AG04450 (cell line): ENCODE results near the gene IQGAP1. TPM values are rescaled to one million over a fixed set of nuclear protein-coding genes. Genes with fewer than 3 reads are reported as not detected.

ENCODE experiments used
- CTCF ChIA-PET: fragments of 300-600, 350-600 bp; formaldehyde crosslinking; extraction: SDS; loops from one replicate; lab custom pipeline; 2022; ENCODE audit warnings: antibody characterized with exemption, inconsistent platforms; lab: Charles Lee
- POLR2A ChIA-PET: fragments of 350-600 bp; formaldehyde crosslinking; extraction: SDS; loops from one replicate; lab custom pipeline; 2021; ENCODE audit warnings: antibody characterized with exemption, inconsistent platforms; lab: Yijun Ruan, JAX
- DNase-seq: peaks from one replicate; pipeline ENCODE4 v3.0.0-alpha.2; 2011; ENCODE audit warnings: low read depth, low spot score
- H3K27ac ChIP-seq: one replicate; pipeline ENCODE4 v1.5.1; 2012; ENCODE audit warnings: low read depth, low read length, control low read depth
- H3K27me3 ChIP-seq: one replicate; pipeline ENCODE4 v1.6.0; 2012; ENCODE audit warnings: low read length; ENCODE audit not compliant: control insufficient read depth, insufficient read depth
- H3K4me3 ChIP-seq: 2 replicates; pipeline ENCODE4 v1.5.1; 2011; ENCODE audit warnings: mild to moderate bottlenecking, low read depth, low read length, control low read depth
- H3K9me3 ChIP-seq: 2 replicates; pipeline ENCODE4 v1.5.1; 2012; ENCODE audit warnings: low read length; ENCODE audit not compliant: control insufficient read depth, insufficient read depth
- CTCF ChIP-seq: IDR thresholded peaks from 2 replicates; pipeline ENCODE4 v1.5.1; 2011; ENCODE audit warnings: low read depth, low read length, control low read depth, inconsistent platforms
- polyA plus RNA-seq: library from polyadenylated mRNA; depleted of rRNA; stranded (reverse); fragments of >200 nt; gene quantifications from 2 replicates; pipeline ENCODE4 v1.2.3, GENCODE V29; 2011

IQGAP1 gene
- polyA plus RNA-seq, 1 experiment: 170 TPM

- POLR2A ChIA-PET: no interaction called here
- Histone ChIP-seq H3K4me3 (no peak overlapping the region), H3K27ac (no peak overlapping the region), H3K27me3 (no peaks in the 10 kb centered on the region), H3K9me3 (no peaks in the 10 kb centered on the region)
- TF ChIP-seq CTCF: no peak
- DNase-seq: no peak
- CTCF ChIA-PET: interaction anchor here (0.8 to 1.6 kb wide), 2 partner anchors 60 to 103 kb away, joined by 3 to 8 read pairs; no protein-coding TSS in a partner anchor
These were observed 34.0 kb downstream of the IQGAP1 start for GRCh38 chr15:90422043-90422442.

- CTCF ChIA-PET: interaction anchor here (0.5 to 0.7 kb wide), 2 partner anchors 103 to 1064 kb away, joined by 3 read pairs; no protein-coding TSS in a partner anchor
- no peak for TF ChIP-seq CTCF
- Histone ChIP-seq H3K4me3 (no peak overlapping the region), H3K27ac (no peak overlapping the region), H3K27me3 (no peaks in the 10 kb centered on the region), H3K9me3 (no peaks in the 10 kb centered on the region)
- POLR2A ChIA-PET: interaction anchor here (0.9 kb wide), 1 partner anchor 424 kb away, joined by 3 read pairs; no protein-coding TSS in a partner anchor
- no peak for DNase-seq
These were observed 34.9 kb downstream of the IQGAP1 start for GRCh38 chr15:90422936-90423335.

- no peak for DNase-seq
- Histone ChIP-seq H3K4me3 (no peak overlapping the region), H3K9me3 (no peaks in the 10 kb centered on the region), H3K27me3 (no peaks in the 10 kb centered on the region), H3K27ac (no peak overlapping the region)
- POLR2A ChIA-PET: interaction anchor here (0.9 kb wide), 1 partner anchor 423 kb away, joined by 3 read pairs; no protein-coding TSS in a partner anchor
- TF ChIP-seq CTCF: no peak
- CTCF ChIA-PET: interaction anchor here (0.8 to 2.2 kb wide), 2 partner anchors 58 to 98 kb away, joined by 3 to 12 read pairs; no protein-coding TSS in a partner anchor
These were observed 35.8 kb downstream of the IQGAP1 start for GRCh38 chr15:90423801-90424319.

- Histone ChIP-seq H3K27ac (no peak overlapping the region), H3K9me3 (no peaks in the 10 kb centered on the region), H3K27me3 (no peaks in the 10 kb centered on the region), H3K4me3 (no peak overlapping the region)
- TF ChIP-seq CTCF: no peak
- POLR2A ChIA-PET: no interaction called here
- CTCF ChIA-PET: interaction anchor here (1.2 to 2.2 kb wide), 2 partner anchors 56 to 106 kb away, joined by 5 to 12 read pairs; no protein-coding TSS in a partner anchor
- no peak for DNase-seq
These were observed 37.8 kb downstream of the IQGAP1 start for GRCh38 chr15:90425726-90426346.

GRCh38 chr15:90427185-90427584, 39.1 kb downstream of the IQGAP1 start:
- Histone ChIP-seq H3K27me3 (no peaks in the 10 kb centered on the region), H3K27ac (no peak overlapping the region), H3K4me3 (no peak overlapping the region), H3K9me3 (no peaks in the 10 kb centered on the region)
- TF ChIP-seq CTCF: no peak
- DNase-seq: no peak
- ChIA-PET CTCF (no interaction called here), POLR2A (no interaction called here)
